LNCAP (cell line): ENCODE results near the gene EFNA5.

ENCODE experiments used
- TF ChIP-seq, protein P1 (sequence below): fragments of 450-650 bp; IDR thresholded peaks from 2 replicates; pipeline ENCODE4 v1.5.1; 2017; ENCODE audit warnings: mild to moderate bottlenecking

EFNA5 gene

DNA sequence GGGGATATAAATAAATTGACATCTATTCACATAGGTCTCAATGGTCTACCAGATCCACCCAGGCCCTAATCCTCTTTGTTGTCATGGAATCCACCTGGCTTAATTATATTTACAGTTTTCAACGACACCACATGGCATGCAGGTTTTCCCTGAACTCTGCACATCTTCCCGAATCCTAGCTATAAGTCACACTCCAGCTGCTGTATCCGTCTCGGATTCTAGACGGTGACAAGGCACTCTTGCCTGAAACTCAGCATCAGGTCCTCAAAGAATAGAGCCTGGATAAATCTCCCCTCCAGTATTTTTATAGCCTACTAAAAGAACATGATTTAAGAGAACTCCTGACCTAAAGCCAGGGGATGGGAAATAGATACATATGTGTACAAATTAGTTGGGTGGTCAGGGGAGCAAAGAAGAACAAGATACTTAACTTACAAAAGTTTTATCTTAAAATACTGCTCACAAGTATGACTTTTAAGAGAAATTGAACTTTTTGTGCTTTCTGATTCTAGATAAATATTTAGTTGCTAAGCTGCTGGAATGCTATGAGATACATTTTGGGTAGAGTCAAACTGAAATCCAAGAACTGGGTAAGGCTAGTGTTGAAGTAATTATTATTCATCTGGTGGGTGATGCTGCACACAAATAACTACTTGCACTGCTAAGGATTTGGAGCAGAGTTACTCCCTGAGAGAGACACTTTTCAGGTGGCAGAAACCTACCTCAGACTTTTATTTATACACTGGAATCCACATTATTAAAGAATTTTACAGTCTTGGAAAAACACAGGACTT, 187.3 kb downstream of the EFNA5 start:
- TF ChIP-seq, protein P1, sequence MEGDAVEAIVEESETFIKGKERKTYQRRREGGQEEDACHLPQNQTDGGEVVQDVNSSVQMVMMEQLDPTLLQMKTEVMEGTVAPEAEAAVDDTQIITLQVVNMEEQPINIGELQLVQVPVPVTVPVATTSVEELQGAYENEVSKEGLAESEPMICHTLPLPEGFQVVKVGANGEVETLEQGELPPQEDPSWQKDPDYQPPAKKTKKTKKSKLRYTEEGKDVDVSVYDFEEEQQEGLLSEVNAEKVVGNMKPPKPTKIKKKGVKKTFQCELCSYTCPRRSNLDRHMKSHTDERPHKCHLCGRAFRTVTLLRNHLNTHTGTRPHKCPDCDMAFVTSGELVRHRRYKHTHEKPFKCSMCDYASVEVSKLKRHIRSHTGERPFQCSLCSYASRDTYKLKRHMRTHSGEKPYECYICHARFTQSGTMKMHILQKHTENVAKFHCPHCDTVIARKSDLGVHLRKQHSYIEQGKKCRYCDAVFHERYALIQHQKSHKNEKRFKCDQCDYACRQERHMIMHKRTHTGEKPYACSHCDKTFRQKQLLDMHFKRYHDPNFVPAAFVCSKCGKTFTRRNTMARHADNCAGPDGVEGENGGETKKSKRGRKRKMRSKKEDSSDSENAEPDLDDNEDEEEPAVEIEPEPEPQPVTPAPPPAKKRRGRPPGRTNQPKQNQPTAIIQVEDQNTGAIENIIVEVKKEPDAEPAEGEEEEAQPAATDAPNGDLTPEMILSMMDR, result no peak

DNA sequence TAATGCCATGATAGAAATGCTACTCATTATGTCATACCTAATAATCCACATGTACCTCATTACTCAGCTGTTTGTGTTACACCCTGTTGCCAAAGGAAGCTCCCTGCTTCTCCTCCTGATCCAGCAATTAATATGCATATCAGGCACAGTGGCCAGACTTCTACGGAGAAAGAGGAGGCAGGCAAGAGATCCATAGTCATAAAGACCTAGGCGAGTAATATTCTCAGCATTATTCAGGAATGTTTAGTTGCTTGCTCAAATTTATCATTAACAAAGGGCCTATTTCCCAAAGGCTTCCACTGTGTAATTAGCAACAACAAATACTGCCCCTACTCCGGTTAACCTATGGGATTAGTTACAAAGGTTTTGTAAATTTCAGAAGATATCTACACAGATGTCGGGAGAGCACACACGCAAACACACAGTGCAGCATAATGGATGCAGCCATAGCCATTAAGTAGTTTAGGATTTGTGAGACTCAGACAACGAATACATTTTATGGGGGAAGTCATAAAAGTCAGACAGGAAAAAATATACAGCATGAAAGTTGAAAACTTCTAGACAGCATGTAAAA, 192.6 kb downstream of the EFNA5 start:
- TF ChIP-seq, protein P1, result no peak

DNA sequence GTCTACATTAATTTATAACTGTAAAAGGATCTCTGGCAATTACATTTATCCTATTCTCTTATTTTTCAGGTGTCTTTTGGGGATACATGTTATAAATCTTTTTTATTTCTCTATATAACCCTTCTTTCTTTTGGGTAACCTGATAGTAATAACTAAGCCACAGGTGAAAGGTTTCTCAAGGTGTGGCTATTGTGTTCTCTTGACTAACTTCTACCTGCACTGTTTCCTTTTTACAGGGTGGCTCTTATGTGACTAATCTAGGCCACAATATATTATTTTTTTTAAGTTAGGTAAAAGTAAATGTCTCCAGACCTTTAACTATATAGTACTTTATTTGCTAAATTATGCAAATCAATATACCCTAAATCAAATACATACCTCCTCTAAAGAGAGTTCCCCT, 193.2 kb downstream of the EFNA5 start:
- TF ChIP-seq, protein P1, result no peak

DNA sequence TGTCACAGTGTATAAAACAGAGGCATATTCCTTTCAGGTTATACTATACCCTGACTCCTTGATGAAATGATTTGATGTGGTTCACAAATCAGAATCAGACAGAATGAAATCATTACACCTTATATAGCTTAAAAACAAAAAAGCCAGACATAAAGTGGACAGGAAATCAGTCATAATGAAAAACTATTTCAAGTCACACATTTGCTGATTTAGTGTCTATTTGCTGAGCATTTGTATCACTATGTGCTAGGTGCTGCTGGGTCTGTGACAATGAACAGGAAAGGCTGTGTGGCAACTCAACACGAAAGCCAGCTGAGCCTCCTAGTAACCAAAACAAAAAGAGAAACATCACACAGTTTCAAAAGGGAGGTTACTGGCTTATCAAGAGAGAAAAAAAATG, 194.0 kb downstream of the EFNA5 start:
- TF ChIP-seq, protein P1, result no peak

DNA sequence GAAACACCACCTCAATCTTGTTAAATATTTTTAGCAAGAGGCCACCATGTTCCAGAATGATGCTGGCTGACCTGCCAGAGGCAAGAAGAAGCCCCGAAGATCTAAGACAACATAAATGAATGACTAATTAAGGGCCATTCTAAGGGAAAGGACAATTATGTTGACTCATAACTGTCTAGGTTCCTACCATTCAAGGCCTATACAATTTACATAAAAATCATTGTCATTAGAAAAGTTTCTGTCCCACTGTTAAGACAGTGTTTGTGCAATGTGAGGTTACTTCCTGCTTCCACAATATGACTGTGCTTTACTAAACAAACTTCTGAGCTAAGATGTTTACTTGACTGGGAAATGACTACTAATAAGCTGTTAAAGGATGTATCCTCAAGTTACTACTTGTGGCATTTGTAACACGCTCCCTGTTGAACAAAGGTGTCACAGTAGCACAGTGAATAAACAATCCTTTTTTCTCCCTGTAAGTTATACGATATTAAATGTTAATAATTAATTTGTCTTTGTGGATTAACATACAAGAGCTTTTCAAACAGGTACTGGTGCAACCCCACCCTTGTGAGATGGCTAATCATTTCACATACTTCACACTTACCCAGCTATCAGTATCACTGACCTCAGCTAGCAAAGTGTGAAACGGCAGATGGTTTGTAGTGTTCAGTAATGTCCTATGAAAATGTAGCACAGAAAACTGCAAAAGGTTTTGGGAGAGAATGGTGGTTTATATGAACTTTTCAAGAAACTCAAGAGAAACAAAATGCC, 195.8 kb downstream of the EFNA5 start:
- TF ChIP-seq, protein P1, result no peak

DNA sequence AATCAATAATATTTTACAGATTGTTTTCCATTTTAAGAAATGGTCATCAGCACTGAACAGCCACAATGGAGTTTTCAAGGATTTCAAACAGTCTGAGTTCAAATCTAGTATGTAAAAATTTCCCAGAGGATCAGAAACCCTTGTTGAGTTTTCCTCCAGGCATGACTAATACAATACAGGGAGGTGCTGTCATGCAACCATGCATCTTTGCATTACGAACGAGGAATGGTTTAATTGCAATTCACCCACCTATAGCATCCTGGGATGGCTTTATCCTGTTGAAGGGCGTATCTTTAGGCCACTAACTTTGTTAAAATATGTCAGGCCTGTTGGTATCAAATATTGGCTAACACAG, 196.4 kb downstream of the EFNA5 start:
- TF ChIP-seq, protein P1, result no peak

DNA sequence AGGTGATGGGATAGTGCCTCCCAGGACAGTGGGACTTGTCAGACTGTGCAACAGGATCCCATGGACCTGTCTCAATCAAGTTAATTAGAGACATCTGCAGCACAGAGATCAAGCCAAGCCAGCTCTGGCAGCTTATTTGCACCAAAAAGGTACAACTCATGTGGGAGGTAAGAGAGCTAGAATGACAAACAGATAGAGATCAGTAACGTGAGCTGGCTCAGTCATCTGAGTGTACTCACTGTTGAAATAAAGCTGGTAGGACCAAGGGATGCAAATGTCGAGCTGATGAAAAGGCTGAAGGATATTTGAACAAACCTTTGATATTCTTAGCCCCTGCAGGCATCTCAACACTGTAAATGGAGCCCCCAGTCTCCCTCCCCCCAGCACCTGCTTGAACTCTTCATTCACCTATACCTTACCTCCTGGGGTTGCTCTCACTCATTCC, 198.1 kb downstream of the EFNA5 start:
- TF ChIP-seq, protein P1, result no peak
